Vagina (tissue), 2 donors: Measurements from ENCODE around the gene DDX51.

Experiments
- POLR2A ChIP-seq, 2 donors: fragments of 450-650 bp; IDR thresholded peaks; one replicate each; pipeline ENCODE4 v1.6.1; 2017; ENCODE audit warnings: antibody characterized with exemption in 2 of 2, mild to moderate bottlenecking in 2 of 2, moderate library complexity in 2 of 2
- POLR2AphosphoS5 ChIP-seq, 2 donors: sonication (generic); formaldehyde crosslinking; IDR thresholded peaks; one replicate each; pipeline ENCODE4 v1.9.0; 2017; ENCODE audit warnings: antibody characterized with exemption in 2 of 2, mild to moderate bottlenecking in 2 of 2, low read depth in 1 of 2; ENCODE audit not compliant: insufficient read depth in 1 of 2
- TF ChIP-seq, protein P1 (sequence below), 3 experiments: fragments of 450-650 bp in 2 of 3; fragments of 200-600 bp in 1 of 3; sonication (generic) in 1 of 3; IDR thresholded peaks; one replicate each; pipeline ENCODE4 v1.5.1; 2017 to 2019; ENCODE audit warnings: antibody characterized with exemption in 3 of 3, mild to moderate bottlenecking in 2 of 3, moderate library complexity in 2 of 3

DNA sequence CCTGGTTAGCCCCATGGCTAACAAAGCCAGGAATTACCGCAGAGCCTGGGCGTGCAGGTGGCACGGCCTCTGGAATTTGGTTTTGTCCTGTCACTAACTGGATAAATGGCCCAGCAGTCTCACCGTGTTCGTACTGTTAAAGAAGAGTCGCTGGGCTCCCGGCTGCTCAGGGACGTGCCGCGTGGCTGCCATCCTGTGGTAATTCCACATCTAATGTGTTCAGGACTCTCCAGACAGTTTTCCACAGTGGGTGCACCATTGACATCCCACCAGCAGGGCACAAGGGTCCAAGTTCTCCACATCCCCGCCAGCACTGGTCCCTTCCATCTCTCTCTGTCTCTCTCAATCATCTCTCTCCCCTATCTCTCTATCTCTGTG lies 19.8 kb upstream of the DDX51 start:
- no peak for TF ChIP-seq POLR2A (IDR thresholded peaks at IDR 0.05)
- TF ChIP-seq, protein P1, sequence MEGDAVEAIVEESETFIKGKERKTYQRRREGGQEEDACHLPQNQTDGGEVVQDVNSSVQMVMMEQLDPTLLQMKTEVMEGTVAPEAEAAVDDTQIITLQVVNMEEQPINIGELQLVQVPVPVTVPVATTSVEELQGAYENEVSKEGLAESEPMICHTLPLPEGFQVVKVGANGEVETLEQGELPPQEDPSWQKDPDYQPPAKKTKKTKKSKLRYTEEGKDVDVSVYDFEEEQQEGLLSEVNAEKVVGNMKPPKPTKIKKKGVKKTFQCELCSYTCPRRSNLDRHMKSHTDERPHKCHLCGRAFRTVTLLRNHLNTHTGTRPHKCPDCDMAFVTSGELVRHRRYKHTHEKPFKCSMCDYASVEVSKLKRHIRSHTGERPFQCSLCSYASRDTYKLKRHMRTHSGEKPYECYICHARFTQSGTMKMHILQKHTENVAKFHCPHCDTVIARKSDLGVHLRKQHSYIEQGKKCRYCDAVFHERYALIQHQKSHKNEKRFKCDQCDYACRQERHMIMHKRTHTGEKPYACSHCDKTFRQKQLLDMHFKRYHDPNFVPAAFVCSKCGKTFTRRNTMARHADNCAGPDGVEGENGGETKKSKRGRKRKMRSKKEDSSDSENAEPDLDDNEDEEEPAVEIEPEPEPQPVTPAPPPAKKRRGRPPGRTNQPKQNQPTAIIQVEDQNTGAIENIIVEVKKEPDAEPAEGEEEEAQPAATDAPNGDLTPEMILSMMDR (IDR thresholded peaks at IDR 0.05) = no peak
- TF ChIP-seq POLR2AphosphoS5 (IDR thresholded peaks at IDR 0.05; ENCODE audit: insufficient read depth in 1 of 2, low read depth in 1 of 2) = no peak
